Mammary microvascular endothelial cell (primary cell): ENCODE measurements around the gene FBH1. TPM values are rescaled to one million over a fixed set of nuclear protein-coding genes. Genes with fewer than 3 reads are reported as not detected.

Experiments
- total RNA-seq: library from RNA; depleted of rRNA; stranded (reverse); fragments of >200 nt; gene quantifications from 2 replicates; pipeline ENCODE4 v1.2.3, GENCODE V29; 2015

The FBH1 gene
- 58.3 and 58.6 TPM in 2 replicates for total RNA-seq

DNA sequence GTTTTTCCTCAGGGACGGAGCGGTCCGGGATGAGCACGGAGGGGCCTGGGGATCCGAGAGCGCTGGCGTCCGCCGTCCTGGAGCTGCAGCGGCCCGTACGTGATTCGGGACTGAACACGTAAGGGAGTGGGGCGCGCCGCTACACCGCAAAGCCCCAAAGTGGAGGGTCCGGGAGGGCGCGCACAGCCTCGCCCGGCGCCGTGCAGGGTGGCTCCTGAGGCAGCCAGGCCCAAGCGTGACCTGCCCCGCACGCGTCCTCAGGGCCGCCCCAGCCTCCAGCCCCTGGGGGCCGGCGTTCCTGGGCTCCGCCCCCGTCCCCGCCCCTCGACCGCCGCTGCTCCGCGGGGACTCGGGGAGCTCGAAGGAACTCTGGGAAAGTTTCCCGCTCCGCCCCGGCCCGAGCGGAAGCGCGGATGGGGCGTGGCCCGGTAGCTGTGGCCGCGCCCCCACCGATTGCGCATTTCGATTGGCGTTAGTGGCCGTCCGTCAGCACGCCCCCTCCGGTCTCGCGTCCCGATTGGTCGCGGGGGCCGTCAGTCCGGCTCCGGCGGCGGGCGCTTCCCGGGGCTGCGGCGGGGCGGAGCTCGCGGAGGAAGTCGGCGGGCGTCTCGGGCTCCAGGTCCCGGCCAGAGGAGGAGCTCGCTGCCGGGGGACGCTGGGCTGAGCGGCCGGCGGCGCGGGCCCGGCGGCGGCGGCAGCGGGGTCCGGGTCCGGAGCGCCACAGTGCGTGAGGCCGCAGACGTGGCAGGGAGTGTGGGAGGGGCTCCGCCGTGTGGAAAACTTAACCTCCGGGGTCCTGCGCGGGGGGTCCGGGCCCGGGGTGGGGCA is at the start of gene FBH1, which contains the start of gene ANKRD16:
Gene FBH1, plus strand, starts transcription at position 620 of the 828 bp plus-strand sequence. Its CDS starts 103 bp downstream, at position 723.
Gene ANKRD16, minus strand, starts transcription at position 270 of the 828 bp plus-strand sequence. CDS start 539 bp downstream, outside the sequence.

DNA sequence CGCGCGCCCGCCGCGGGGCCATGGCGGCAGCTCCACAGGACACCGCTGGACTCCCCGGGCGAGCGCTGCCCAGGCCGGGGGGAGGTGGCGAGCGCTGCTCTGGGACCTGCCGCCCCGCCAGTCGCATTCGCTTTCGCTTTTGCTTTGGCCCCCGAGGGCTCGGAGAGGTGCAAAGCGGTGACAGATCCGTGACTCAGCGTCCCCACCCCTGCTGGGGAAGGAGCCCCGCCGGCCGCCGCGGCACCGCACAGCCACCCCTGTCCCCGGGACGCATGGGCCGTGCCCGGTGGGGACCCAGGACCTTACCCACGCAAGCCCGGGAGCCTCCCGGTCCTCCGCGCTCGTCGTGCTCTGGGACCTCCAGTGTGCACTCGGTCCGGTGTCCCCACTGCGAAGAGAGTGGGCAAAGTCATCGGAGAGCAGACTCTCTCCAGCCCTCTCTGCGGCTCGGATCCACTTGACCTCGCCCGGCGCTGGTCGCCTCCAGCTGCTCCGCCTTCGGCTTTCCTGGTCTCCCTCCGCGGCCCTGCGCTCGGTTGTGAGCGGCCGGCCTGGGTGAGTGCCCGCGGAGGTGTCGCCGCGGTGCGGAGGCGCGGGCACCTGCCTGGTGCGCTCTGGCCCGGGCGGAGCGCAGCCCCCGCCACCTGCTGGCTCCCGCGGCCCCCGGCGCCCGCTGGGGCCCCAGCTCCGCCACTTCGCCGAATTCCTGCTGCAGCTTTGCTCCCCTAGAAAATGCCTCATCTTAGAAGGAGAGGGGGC is 87.6 kb downstream of the FBH1 start, which contains the start of gene IL15RA:
Gene IL15RA, minus strand, starts transcription at position 73 of the 759 bp plus-strand sequence. Its CDS starts 51 bp downstream, at position 22.

Other genes starting within 250 kb of the FBH1 start
- 10.5 and 16.9 TPM in 2 replicates for gene ASB13, start 223.6 kb upstream of the FBH1 start, total RNA-seq
- gene TASOR2, start 205.4 kb upstream of the FBH1 start, total RNA-seq: 32.8 and 49.2 TPM in 2 replicates
- gene GDI2, start 76.8 kb upstream of the FBH1 start, total RNA-seq: 330 and 352 TPM in 2 replicates
- gene ANKRD16, start 350 bp upstream of the FBH1 start, total RNA-seq: 5.3 and 6.6 TPM in 2 replicates
- gene IL15RA, start 87.3 kb downstream of the FBH1 start, total RNA-seq: 40.6 and 52.3 TPM in 2 replicates
- not detected in 2 replicates for gene IL2RA, start 172.1 kb downstream of the FBH1 start, total RNA-seq
- 35.0 and 41.9 TPM in 2 replicates for gene RBM17, start 198.8 kb downstream of the FBH1 start, total RNA-seq